ENCODE results near the gene ACSL5. TPM values are rescaled to one million over a fixed set of nuclear protein-coding genes. Genes with fewer than 3 reads are reported as not detected.

The ACSL5 gene
- total RNA-seq, 1 experiment from 2014 or later = not detected

DNA sequence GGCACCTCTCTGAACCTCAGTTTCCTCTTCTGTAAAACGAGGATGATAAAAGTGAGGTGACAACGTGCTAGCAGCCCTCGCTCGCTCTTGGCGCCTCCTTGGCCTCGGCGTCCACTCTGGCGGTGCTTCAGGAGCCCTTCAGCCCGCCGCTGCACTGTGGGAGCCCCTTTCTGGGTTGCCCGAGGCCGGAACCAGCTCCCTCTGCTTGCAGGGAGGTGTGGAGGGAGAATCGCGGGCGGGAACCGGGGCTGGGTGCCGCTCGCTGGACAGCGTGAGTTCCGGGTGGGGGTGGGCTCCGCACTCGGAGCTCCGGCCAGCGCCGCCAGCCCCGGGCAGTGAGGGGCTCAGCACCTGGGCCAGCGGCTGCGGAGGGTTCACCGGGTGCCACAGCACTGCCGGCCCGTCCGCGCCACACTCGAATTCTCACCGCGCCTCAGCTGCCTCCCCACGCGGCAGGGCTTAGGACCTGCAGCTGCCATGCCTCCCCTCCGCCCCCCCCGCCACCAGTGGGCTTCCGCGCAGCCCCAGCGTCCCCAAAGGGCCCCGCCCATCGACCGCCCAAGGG lies 24.3 kb upstream of the ACSL5 start:
- Mint-ChIP-seq H3K36me3 (ENCODE audit: insufficient read depth in 1 of 3, low read depth in 3 of 3) (no peaks in the 10 kb centered on the region; a peak in 1 of 7 replicates), H3K27ac (no peak overlapping the region)
- no peaks in the 10 kb centered on the region; the same call in 1 of the 2 replicates for H3K4me1 ChIP-seq (ENCODE audit: insufficient read depth, low read length)

More for the DNA sequence above, 24.3 kb upstream of the ACSL5 start:
- no peak overlapping the region for H3K4me2 ChIP-seq (ENCODE audit: insufficient read depth, insufficient read length, low read length)
- H3T11ph ChIP-seq (ENCODE audit: low read length) = no peak overlapping the region
- H4K5ac ChIP-seq (ENCODE audit: insufficient read length, low read depth, low read length) = no peak overlapping the region
- no peak overlapping the region for H3K4me3 Mint-ChIP-seq
- H3K56ac ChIP-seq (ENCODE audit: insufficient read length, low read depth, low read length) = no peak overlapping the region
- no peaks in the 10 kb centered on the region for H3K23me2 ChIP-seq (ENCODE audit: insufficient read length, low read depth, low read length, poor library complexity, severe bottlenecking)
- H3K23ac ChIP-seq (ENCODE audit: insufficient read length, low read depth, low read length) = no peak overlapping the region
- peaks cover 0 to 6% of the 10 kb centered on the region in 2 experiments; a peak in 2 of 4 replicates for H3K4me1 Mint-ChIP-seq
- no peaks in the 10 kb centered on the region for H3K27me3 ChIP-seq (ENCODE audit: insufficient read depth, low read length)
- H2BK20ac ChIP-seq (ENCODE audit: low read depth, low read length, poor library complexity, severe bottlenecking) = no peak overlapping the region
- H3K9me3 ChIP-seq (ENCODE audit: control insufficient read depth, low read depth, low read length) = no peaks in the 10 kb centered on the region
- no peak overlapping the region for H3K18ac ChIP-seq (ENCODE audit: insufficient read length, low read depth, low read length)
- no peaks in the 10 kb centered on the region for H4K20me1 ChIP-seq (ENCODE audit: control insufficient read depth, insufficient read depth, insufficient read length)
- H2BK120ac ChIP-seq (ENCODE audit: low read depth, low read length, poor library complexity, severe bottlenecking) = no peak overlapping the region
- H3K79me1 ChIP-seq (ENCODE audit: insufficient read depth, low read depth, low read length, poor library complexity, severe bottlenecking) = no peaks in the 10 kb centered on the region
- H3K79me2 ChIP-seq (ENCODE audit: insufficient read depth, low read length) = no peaks in the 10 kb centered on the region
- no peak overlapping the region for H3K14ac ChIP-seq (ENCODE audit: insufficient read depth, low read length)
- no peak for DNase-seq
- WGBS (ENCODE audit: extremely low coverage, insufficient read length, low lambda C conversion rate) = no CpG with 5 or more reads among the region's 46 CpGs
- TF ChIP-seq, protein P1, sequence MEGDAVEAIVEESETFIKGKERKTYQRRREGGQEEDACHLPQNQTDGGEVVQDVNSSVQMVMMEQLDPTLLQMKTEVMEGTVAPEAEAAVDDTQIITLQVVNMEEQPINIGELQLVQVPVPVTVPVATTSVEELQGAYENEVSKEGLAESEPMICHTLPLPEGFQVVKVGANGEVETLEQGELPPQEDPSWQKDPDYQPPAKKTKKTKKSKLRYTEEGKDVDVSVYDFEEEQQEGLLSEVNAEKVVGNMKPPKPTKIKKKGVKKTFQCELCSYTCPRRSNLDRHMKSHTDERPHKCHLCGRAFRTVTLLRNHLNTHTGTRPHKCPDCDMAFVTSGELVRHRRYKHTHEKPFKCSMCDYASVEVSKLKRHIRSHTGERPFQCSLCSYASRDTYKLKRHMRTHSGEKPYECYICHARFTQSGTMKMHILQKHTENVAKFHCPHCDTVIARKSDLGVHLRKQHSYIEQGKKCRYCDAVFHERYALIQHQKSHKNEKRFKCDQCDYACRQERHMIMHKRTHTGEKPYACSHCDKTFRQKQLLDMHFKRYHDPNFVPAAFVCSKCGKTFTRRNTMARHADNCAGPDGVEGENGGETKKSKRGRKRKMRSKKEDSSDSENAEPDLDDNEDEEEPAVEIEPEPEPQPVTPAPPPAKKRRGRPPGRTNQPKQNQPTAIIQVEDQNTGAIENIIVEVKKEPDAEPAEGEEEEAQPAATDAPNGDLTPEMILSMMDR (conservative IDR thresholded peaks at IDR 0.05) = no peak
- H3K27me3 Mint-ChIP-seq (ENCODE audit: low read depth) = peaks cover 2% of the 10 kb centered on the region; the same call in 1 of the 2 replicates
- no peak overlapping the region for H2BK15ac ChIP-seq (ENCODE audit: low read depth, low read length)
- no peak overlapping the region for H3K9ac ChIP-seq (ENCODE audit: extremely low read depth, insufficient read length, low read length)
- H2AFZ ChIP-seq (ENCODE audit: low read length) = no peak overlapping the region
- no peak overlapping the region for H3K27ac ChIP-seq (ENCODE audit: insufficient read length, low read depth, low read length)
- H3K4ac ChIP-seq (ENCODE audit: low read depth, low read length) = no peak overlapping the region
- H2BK12ac ChIP-seq (ENCODE audit: insufficient read length, low read depth, low read length) = no peak overlapping the region
- H4K8ac ChIP-seq (replicated peaks; ENCODE audit: insufficient read length, low read depth, low read length) = no peak overlapping the region
- no peak overlapping the region for H4K91ac ChIP-seq (ENCODE audit: insufficient read length, low read depth, low read length)
- no peak overlapping the region for H2BK5ac ChIP-seq (ENCODE audit: insufficient read length, low read length)
- no peak overlapping the region for H2AK5ac ChIP-seq (ENCODE audit: insufficient read length, low read length)
- no peaks in the 10 kb centered on the region; a peak in 1 of 5 replicates for H3K9me3 Mint-ChIP-seq

Measured in H9 (cell line).